GM18858 (cell line): ENCODE data around the gene ERCC8.
"Not testable (repeated sequence)": the region's sequence is repeated elsewhere in the genome, so short reads cannot be mapped to it uniquely, and the experiment has no call there.

Experiments
- ATAC-seq: cut with Tn5 transposase; IDR thresholded peaks from one replicate; pipeline ENCODE4 v1.9.1; 2021; ENCODE audit not compliant: unreplicated experiment

ERCC8 gene

DNA sequence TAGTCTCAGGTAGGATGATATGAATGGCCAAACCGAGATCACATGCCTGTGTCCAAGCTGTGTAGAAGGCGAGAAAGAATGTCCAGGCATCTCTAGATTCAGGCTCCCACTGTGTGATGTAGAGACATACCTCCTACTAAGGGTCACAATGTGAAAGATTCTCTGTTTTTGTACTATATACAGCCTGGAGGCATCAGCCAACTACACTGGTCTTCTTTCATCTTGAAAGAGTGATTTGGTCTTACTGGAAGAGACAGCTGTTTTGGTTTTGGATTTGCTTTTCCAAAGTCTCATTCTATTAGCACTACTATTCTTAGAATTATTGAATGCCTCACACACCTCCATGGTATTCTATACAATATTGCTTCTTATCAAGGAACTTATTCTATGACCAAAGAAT, 26.4 kb downstream of the ERCC8 start:
- no peak for ATAC-seq

DNA sequence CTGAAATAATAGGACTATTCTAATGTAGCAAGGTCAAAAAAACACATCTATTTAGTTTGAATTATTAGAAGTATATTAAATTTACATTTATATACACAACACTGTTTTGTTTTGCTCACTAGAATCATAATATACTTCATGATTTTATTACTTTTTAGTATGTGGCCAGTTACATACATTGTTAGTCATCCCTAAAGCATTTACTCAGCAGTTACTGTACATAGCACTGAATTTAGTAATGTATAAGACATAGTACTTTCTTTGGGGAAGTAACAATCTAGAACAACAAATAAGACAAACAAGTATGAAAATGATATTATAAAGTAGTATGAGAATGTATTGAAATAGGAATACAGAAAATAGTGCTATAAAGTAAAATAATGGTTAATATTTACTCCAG, 28.2 kb downstream of the ERCC8 start:
- ATAC-seq = no peak

DNA sequence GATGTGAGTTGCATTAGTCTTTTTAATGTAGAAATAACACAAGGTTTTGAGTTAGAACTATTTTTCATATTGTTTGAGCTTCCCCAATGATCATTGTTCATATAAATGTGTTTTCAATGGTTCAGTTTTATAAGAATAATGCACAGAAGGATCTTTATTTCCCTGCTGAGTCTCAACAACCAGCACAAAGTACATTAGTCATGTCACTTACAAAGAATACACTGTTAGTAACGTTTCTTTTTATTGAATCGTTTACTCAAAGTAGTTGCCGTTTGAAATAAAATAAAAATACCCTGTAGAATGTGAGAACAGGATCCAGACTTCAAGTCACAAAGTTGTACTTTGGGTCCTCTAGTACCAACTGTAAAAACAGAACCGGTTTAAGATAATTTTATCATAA, 41.5 kb downstream of the ERCC8 start:
- ATAC-seq = no peak

- ATAC-seq = no peak
Measured at GRCh38 chr5:60896991-60897390, 47.9 kb downstream of the ERCC8 start.

GRCh38 chr5:60893521-60893920, 51.3 kb downstream of the ERCC8 start:
- no peak for ATAC-seq

GRCh38 chr5:60891667-60892066, 53.2 kb downstream of the ERCC8 start:
- ATAC-seq = no peak

- ATAC-seq = no peak
Measured at GRCh38 chr5:60888359-60889061, 56.4 kb downstream of the ERCC8 start.

DNA sequence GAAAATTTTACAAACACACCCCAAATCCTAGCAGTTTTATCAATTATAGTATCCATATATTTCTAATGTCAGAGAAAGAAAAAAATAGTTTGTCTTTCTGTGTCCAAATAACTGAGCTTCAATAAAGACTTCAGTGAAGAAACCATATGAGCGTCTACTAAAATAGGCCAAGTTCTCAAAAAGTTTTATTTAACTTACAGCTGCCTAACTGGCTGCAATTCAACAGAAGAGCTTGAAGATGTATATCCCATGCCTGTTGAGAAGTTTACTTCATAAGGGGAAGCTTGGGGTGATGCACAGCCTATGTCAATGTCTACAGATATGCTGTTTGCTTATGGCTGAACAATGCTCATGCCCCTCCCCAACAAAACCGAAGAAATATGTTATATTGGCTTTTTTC, 57.1 kb downstream of the ERCC8 start:
- ATAC-seq = no peak

GRCh38 chr5:60887096-60887495, 57.8 kb downstream of the ERCC8 start:
- no peak for ATAC-seq

GRCh38 chr5:60886158-60886557, 58.7 kb downstream of the ERCC8 start:
- no peak for ATAC-seq

DNA sequence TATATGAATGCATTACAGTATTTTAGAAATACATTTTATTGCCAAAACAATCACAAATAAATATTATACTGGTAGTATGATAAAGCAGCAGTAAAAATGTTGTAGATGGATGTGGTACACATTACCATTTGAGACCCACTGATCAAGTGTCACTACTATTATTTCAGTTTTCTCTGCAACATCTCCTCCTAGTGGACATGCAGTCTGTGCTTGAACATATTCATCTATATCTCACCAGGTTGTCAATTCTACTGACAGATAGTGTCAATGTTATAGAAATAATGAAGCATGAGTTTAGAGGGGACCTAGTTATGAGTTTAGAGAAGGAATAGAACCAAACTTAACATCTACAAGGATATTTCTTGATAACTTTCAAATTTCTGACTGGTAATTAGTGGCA, 61.6 kb downstream of the ERCC8 start:
- no peak for ATAC-seq

DNA sequence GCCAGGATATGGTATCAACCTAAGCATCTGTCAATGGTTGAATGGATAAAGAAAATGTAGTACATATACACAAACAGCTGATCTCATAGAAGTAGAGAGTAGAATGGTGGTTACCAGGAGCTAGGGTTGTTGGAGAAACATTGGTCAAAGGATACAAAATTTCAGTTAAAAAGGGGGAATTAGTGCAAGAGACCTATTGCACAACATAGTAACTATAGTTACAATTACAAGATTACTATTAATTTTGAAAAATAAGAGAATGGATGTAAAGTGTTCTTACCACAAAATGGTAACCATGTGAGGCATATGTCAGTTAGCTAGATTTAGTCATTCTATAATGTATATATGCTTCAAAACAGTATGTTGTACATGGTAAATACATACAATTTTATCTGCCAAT, 72.0 kb downstream of the ERCC8 start:
- no peak for ATAC-seq

GRCh38 chr5:60870857-60871256, 74.0 kb downstream of the ERCC8 start:
- ATAC-seq = no peak

DNA sequence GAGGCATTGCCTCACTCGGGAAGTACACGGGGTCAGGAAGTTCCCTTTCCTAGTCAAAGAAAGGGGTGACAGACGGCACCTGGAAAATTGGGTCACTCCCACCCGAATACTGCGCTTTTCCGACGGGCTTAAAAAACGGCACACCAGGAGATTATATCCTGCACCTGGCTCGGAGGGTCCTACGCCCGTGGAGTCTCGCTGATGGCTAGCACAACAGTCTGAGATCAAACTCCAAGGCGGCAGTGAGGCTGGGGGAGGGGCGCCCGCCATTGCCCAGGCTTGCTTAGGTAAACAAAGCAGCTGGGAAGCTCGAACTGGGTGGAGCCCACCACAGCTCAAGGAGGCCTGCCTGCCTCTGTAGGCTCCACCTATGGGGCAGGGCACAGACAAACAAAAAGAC, 84.3 kb downstream of the ERCC8 start:
- not testable (repeated sequence) for ATAC-seq

- ATAC-seq = no peak
Measured at GRCh38 chr5:60856066-60856465, 88.8 kb downstream of the ERCC8 start.

DNA sequence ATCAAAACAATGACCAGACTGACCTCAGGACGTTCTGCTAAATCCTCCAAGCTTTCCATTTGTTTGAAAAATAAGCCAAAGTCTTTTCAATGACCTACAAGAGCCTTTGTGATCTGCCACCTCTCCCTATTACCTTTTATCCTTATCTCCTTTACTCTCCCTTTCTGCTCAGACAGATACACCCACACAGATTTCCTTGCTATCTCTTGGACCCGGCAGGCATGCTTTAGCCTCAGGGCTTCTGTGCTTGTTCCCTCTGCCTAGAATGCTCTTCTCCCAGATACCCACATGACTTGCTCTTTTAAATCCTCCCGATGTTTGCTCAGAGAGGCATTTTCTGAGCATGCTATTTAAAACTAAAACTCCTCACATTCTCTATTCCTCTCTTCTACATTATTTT, 91.9 kb downstream of the ERCC8 start:
- no peak for ATAC-seq

- ATAC-seq = no peak
Measured at GRCh38 chr5:60852317-60852716, 92.6 kb downstream of the ERCC8 start.

DNA sequence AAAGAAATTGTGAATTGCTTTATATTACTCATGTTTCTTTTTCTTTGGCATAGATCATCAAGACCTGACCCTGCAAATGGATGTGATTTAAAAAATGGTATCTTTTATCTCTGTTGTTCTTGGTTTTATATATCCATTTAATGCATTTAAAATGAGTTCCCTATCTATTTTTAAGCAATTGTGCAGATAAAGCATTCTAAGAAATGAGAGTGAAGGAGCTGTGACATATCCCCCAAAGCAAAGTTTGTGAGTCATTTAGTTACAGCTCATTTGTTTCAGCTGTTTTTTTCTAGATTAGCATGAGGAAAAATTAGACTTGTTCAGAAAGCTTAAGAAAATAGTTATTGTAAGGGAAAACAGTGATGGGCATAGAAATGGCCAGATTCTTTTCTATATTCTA, 93.2 kb downstream of the ERCC8 start:
- ATAC-seq = no peak

- ATAC-seq = no peak
Measured at GRCh38 chr5:60846298-60846697, 98.6 kb downstream of the ERCC8 start.

DNA sequence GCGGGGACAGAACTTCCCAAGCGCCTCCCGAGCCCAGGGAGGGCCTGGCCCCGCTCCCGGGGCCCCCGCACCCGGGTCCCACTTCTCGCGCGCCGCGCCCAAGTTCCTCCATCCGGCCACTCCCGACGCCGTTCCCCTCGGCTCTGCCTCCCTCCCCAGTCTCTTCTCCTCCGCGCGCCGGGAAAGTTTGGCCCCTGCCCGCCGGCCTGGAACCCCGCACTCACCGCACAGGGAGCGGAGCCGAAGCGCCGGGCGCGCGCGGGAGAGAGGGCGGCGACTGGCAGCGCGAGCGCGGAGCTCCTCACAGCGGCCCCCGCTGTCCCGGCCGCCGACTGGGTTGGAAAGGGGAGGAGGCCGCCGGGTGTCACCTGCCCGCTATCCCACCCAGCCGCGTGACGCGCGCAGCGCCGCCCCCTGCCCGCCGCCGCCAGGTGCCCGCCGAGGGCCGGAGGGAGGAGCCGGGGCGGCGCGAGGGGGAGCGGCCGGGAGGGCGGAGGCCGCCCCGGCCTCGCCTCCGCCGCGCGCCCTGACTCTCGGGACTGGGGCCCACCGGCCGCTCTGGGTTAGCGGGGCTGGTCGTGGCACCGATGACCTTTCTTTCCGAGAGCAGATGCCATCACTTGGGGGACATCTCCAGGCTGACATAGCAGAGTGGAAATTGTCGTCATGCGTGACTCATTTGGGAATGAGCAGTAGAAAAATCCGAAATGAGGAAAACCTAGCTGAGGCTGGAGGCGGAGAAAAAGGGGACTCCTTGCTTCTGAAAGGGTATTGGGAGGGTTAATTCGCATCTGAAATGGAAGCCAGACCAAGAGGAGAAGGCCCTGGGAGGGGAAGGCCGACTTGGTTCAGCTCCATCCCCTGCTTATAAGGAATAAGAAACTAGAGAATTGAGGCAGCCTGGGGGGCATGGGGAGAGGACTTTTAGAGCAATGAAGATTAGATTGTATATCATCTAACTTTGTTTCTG, 100.6 kb downstream of the ERCC8 start, which contains the start of gene ELOVL7:
Gene ELOVL7 (minus strand): TSS at position 334 of the 970 bp plus-strand sequence. CDS start 56,872 bp downstream, outside the sequence.
- peak; percentile 83 for ATAC-seq

DNA sequence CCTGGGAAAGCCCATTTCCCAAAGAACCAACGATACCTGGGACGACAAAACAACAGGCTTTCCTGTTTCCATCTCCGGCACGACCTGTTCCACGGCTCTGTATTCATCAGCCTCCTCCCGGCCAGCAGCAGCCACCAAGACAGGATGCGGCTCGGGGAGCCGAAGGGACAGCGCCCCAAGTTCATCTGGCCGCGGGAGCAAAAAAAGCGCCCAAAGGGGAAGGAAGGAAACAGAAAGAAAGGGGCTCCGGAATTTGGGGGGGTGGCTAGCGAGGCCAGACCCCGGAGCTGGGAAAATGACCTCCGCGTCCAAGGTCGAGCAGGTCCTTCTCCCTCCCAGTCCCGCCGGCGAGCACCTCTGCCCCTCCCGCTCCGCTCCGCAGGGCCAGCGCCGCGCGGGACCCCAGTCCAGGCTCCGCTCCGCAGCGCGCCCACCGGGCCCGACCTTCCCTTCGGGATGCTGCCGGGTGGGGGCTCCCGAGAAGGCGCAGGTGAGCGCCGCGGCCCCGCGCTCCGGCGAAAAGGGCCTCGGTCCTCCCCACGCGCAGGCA, 101.4 kb downstream of the ERCC8 start:
- peak; percentile 12 for ATAC-seq

DNA sequence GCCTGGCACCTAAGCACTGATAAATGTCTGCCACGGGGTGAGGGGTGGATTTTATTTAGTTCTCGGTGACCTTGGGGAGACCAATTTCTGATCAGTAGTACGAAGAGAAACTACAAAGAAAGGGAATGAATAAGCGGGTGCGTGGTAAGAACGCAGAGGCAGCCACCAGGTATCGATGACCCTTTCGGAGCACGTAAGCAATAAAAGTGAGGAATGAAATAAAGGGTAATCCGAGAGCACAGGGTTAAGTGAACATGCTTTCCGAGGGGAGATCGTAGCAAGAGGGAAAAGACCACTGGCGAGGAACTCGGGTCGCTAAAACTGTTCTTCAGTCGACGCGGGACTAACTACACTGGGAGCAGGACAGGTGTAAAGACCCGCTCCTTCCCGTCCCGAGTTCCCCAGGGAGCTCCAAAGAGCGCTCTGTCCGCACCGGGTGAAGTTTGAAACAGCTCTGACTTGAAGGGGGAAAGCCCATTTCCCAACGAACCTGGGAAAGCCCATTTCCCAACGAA, 101.9 kb downstream of the ERCC8 start:
- no peak for ATAC-seq
